DMS153 treated with DMSO at 0.1 percent for 48 hours (cell line): Measurements from ENCODE around the gene TAF3.

Experiments
- DNase-seq: peaks from one replicate; lab custom pipeline; 2025; ENCODE audit not compliant: unreplicated experiment; lab: John Stamatoyannopoulos, UW

Gene TAF3

DNA sequence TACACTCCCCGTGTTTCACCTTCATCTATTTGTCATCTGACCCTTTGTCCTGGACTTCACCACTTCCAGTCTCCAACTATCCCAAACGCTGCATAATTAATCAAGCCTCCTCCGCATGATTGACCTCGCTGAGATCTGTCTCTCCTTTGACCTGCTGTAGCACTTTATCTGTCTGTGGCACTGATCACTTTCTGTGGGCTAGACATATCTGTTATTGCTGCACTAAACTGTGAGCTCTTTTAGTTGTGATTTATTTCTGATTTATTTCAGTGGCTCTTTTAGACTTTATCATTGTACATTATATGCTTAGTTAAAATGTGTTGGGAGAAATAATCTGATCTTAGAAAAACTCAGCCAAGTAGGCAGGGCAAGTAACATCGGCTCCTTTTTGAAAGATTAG, 144.3 kb downstream of the TAF3 start:
- DNase-seq: no peak

DNA sequence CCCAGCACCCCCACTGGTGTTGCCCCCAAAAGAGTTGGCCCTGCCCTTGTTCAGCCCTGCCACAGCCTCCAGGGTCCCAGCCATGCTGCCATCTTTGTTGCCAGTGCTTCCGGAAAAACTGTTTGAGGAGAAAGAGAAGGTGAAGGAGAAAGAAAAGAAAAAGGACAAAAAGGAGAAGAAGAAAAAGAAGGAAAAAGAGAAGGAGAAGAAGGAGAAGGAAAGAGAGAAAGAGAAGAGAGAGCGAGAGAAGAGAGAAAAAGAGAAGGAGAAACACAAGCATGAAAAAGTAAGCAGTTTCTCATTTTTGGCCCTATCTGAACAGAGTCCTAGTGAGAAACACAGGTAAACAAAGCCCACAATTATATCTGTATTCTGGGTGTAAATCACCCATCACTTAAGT, 147.2 kb downstream of the TAF3 start:
- DNase-seq: no peak

DNA sequence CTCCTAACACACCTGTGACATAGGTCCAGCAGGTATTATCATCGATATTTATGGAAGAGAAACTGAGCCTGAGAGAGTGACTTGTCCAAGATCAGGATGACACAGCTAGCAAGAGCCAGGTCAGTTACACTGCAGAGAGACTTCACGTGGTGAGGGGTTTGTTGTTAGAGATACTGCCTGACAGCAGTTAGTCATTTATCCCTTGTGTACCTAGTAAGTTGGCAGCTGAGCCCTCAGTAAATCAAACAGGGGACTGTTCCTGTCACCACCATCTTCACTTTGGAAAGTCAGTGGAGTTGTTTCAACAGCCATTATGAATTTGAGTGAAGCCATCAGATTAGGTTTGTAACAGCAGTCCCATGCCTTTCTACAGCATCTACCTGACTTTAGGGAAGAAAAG, 148.7 kb downstream of the TAF3 start:
- no peak for DNase-seq

DNA sequence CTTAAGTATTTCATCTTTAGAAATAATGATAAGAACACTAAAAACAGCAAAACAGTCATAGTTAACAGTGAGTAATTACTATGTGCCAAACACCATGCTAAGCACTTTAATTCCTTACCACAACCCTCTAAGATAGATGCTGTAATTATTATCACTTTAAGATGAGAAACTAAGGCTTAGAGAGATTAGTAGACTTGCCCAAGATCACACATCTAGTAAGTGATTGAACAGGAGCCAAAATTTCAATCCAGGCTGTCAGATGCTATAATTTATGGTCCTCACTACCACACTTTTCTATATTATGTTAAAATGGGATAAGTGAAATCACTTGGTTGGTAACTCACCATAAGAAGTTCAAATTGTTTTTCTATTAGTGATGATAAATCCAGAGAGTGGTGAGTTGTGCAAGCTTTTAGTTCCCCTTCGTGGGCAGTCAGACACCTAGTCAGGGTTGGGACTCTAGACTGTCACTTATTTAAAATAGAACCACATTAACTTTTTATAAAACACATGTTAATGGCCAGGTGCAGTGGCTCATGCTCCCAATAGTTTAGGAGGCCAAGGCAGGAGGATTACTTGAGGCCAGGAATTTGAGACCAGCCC, 150.3 kb downstream of the TAF3 start:
- no peak for DNase-seq

DNA sequence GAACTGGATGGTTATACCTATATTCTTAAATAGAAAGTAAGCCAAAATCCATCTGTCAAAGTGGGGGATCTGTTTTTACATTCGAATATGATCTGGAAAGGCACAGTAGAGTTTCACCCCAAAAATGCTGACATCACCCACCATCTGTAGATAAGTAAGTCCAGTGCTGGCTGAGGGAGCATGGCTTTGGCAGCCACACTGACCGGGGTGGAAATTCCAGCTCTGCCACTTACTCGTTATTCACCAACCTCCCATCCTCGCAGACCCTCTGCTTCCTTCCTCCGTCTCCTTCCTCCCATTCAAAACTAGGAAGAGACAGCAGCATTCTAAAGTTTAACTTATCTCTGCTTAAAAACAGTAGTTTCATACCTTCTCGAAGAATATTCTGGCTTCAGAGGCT, 151.3 kb downstream of the TAF3 start:
- DNase-seq: no peak

DNA sequence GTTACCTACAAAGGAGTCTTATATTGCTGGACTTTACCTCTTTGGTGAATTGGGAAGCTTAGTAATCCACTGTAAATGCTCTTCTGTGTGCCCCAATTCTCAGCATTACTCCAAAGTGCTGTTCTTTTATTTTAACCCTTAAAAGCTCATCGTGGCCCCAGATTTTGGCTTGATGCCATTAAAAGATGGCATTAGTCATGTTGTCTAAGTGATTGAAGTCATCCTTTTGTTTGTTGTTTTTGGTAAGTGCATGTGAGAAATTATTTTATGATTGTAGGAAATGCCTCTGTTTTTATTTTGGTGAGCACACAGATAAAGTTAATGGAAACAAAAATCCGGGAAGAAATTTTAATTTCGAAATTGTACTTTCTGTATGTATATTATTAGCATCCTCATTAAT, 153.6 kb downstream of the TAF3 start:
- no peak for DNase-seq

DNA sequence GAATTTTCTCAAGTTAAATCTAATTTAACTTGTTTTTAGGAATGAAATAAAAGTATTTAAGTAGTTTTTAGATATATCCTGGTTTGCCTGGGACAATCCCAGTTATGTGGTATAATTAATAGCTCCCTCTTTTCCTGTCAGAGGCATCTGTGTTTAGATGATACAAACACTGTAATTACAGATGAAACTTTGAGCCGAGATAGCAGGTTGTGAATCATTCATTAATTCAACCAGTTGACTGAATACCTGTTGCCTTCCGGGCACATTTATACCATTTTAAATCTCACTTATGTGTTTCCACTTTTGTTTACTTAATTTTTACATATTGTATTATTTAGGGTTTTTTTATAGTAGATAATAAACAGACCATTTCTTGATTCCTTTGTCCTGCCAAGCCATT, 154.1 kb downstream of the TAF3 start:
- DNase-seq: no peak

DNA sequence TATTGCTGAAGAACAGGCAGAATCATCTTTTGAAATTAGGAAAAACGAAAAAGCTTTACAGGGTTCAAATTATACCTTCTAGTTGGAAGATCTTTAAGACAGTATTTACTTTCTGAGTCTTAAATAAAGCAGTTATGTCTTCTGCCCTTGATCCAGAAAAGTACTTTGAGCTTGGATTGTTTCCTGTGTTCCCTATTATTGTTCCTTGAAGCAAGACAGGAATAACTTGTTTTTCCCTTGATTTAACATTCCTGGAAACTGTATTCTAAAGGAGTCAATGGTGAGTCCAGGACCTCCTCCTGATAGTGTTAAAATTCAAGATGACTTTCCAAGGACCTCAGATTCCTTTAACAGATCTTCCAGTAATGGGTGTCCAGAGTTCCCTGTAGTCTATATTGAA, 161.9 kb downstream of the TAF3 start:
- DNase-seq: no peak

DNA sequence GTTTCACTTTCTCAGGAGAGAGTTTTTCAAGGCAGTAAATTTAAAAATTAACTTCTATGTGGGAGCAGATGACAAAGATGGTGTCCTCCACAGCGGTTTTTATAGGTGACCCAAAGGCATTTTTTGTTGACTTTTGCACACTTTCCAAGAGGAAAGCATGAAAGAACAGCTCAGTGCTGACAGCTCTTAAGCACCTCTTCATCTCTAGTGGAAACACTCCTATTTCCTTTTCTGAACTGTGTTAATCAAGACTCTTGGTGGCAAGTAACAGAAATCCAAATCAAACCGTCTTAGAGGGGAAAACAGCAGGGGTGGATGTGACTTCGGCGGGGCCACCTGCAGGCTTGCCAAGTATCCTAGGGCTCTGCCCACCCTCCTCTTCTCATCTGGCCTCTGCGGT, 164.4 kb downstream of the TAF3 start:
- no peak for DNase-seq

DNA sequence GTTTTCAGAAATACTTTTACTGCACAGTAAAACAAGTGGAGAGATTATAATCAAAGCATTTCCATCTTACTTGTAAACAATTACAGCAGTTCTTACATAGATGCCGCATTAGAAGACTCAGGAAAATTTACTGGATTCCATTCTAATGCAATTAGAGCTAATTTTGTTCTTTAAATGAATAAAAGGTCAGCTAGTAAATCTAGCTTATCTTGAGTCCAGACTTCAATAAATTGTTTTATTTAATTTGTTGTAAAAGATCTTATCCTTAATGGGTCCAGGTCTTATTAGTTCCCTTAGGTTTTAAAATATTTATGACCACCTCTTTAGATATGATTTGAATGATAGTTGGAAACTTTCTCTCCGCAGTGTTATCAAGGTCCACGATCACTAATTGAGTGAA, 166.0 kb downstream of the TAF3 start:
- DNase-seq: no peak

DNA sequence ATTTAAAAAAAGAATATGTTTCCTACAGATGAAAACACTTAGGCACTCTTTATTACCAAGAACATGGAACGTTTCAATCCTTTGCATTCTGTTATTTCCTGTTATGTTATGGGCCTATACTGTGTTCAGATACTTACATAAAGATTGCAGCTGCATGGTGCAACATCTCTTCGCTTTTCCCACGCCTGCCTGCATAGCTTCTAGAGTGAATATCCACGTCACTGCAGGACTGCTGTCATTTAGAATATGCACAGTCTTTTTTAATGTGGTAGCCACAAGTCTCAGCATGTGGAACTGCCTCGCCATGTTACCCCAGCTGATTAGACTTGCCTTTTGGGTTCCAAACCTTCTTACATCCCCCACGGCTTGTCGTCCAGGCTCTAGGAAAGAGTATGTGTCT, 166.6 kb downstream of the TAF3 start:
- no peak for DNase-seq

DNA sequence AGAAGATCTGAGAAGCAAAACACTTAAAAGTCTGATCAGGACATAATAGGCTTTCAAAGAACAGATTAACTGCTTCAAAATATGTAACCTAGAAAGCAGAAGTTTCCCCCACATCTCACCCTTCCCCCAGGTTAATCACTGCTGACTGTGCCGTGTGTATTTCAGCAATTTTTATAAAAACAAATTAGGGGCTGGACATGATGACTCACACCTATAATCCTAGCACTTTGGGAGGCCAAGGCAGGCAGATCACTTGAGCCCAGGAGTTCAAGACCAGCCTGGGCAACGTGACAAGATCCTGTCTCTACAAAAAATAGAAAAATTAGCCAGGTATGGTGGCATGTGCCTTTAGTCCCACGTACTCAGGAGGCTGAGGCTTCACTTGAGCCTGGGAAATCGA, 168.5 kb downstream of the TAF3 start:
- DNase-seq: no peak

DNA sequence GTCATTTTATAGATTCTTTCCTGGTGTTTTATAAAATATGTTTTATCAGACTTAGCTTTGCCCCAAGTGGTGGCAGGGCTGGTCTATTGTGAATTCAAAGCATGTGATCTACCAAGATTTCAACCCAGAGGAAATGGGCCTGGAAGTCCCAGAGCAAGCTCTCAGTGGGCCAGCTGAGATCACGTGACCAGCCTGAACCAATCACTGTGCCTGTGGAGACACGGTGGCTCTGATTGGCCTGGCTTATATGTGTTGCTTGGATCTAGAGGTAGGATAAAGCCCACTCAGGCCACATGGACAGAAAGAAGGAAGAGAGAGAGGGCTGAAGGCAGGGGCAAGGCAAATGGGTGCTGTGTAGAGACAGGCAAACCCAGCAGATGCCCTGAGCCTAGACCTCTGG, 170.7 kb downstream of the TAF3 start:
- no peak for DNase-seq

DNA sequence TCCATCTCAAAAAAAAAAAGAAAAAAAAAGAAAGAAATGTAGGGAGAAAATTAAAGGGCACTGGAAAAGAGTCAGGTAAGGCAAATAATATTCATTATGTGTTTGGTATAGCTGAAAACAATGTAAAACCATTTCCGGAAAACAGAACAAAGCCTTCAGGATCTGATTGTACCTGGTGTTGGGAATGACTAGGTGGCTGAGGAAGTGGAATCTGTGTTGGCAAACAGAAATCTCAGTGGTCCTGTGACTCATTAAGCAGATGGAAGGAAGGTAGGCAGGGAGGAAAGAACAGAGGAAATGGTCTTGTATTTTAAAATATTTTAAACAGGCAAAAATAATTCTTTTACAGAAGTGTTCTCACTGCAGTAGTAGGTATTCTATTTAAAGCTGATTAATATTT, 180.5 kb downstream of the TAF3 start:
- no peak for DNase-seq

DNA sequence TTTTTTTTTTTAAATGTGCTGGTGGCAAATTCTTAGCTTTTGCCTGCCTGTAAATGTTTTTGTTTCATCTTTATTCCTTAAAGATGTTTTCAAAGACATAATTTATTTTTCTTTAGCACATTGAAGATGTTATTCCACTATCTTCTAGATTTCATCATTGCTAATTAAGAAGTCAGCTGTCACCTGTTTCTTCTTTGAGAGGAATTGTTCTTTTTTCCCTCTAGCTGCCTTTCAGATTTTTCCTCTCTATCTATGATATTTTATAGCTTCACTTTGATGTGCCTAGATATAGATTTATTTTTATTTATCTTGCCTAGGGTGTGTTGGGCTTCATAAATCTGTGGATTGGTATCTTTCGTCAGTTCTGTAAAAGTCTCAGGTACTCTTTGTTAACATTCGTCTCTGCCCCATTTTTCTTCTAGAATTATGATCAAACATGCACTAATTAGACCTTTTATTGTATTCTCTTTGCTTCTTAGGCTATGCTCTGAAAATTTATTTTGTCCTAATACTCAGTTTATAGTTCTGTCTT, 186.2 kb downstream of the TAF3 start:
- DNase-seq: no peak

DNA sequence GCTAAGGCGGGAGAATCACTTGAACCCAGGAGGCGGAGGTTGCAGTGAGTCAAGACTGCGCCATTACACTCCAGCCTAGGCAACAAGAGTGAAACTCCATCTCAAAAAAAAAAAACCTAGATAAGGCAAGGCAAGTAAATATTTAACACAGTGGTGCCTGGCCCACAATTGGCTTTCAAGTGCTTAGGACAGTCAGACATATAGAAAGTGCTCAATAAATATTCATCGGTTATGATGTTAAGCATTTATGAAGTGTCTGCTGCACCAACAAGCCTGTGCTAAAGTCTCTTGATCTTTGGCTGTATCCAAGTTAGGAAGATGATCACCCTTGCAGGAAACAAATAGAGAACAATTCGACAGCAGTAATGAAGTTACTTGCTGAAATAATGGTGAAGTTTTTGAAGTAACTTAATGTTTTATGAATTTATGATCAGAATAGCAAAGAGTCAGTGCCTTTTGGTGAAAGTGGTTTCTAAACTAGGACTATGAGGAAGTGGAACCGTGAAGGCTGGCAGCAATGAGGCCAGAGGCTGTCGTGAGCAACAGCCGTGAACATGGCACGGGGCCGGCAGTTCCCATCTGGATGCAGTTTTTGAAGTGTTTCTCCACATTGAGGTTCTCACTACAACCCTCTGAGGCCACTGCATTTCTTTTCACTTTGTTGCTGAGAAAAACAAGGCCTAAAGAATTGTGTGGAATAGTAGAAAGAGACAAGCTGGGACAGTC, 188.1 kb downstream of the TAF3 start:
- no peak for DNase-seq

DNA sequence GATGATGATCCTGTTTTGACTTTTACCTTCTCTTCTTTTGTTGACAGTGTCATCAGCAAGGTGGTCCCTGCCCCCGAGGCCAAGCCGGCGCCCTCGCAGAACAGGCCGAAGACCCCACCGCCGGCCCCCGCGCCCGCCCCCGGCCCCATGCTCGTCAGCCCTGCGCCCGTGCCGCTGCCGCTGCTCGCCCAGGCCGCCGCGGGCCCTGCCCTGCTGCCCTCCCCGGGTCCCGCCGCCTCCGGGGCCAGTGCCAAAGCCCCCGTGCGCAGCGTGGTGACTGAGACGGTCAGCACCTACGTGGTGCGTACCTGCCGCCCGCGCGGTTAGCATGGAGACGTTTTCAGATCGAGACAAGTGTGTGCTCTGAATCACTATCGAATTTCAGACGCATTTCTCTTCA, 190.7 kb downstream of the TAF3 start:
- no peak for DNase-seq

DNA sequence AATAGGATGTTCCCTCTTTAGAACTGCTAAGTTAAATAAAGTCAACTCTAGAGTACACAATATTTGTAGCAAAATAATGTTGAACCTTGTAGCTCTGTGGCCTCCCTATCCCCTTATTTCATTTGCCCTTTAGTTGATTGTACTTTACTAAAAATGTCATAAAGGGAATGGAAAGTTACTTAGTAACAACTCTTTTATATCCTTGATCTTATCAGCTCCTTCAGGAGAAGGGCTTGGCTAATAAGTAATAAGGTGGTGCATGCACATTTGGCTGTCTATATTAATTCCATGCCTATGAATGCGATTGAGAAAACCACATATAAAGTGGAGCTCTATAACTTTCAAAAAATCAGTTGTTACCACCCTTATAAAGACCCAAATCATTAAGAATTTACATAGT, 194.7 kb downstream of the TAF3 start:
- DNase-seq: no peak

DNA sequence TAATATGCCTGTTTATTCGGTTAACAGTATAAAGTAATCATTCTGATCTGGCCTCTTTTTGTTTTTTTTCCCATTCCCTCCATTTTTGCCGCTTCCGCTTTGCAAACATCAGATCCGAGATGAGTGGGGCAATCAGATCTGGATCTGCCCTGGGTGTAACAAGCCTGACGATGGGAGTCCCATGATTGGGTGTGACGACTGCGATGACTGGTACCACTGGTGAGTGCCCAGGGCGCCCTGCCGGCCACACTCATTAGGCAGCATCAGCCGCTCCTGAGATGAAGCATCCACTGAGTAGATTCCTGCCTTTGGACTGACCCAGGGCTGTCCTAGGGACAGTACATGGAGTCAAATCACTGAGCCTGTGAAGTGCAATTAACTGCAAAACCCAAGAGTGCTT, 195.3 kb downstream of the TAF3 start:
- DNase-seq: no peak

DNA sequence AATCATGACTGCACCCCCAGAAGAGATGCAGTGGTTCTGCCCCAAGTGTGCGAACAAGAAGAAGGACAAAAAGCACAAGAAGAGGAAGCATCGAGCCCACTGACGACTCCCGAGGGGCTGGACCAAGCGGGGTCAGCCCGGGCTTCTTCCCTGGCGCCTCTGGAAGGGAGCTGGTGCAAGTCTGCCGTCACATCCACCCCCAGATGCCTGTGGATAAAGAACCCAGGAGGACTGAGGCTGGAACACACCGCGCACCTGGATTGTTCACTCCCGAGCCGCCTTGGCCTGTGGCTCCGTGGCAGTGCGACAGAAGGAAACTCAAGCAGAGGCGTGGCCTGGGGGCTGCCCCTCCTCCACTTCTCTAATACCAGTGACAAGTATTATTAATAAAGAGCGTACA, 196.3 kb downstream of the TAF3 start:
- DNase-seq: no peak

DNA sequence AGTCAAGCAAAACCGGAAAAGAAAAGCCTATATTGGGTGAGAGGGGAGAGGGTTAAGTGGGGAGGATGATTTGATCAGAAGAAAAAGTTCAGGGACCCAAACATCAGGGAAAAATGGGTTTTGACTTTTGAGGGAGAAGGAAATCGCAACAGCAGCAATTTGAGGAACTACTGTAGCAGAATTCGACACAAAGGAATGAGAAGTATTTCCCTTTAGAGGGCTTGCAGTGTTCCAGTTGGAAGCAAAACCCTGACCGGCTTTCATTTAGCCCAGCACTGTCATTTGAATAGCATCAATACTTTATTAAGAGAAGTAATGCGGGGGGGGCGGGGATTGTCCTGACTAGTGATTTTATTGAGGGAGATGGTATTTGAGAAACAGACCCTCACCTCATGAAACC, 199.0 kb downstream of the TAF3 start:
- no peak for DNase-seq

DNA sequence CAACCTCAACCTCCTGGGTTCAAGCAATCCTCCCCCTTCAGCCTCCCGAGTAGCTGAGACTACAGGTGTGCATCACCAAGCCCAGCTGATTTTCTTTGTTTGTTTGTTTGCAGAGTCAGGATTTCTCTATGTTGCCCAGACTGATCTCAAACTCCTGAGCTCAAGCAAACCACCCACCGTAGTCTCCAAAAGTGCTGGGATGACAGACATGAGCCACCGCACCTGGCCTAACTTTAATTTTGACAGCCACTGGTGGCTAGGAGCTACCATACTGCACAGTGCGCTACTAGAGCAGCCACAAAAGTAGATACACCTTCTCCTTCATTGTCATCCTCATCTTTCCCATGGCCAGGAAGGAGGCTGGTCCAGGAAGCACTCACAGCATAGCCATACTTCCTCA, 205.0 kb downstream of the TAF3 start:
- DNase-seq: no peak

DNA sequence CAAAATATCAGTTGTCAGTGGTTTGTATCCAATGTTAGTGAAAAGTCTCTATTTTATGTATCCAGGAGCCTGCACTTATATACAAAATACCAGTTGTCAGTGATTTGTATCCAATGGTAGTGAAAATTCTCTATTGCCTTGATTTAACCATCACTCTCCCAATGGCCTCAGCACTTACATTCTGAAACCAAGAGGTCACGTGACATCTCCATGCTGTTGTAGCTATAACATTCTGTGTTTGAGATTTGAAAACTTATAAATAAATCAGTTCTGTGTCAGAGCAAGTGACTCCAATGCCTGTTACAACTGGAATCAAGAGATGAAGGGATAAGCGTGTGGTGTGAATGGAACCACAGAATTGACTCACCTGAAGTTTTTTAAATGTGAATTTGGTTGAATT, 205.5 kb downstream of the TAF3 start:
- no peak for DNase-seq
